SK-N-SH (cell line): Measurements from ENCODE around the gene MC2R. TPM values are rescaled to one million over a fixed set of nuclear protein-coding genes. Genes with fewer than 3 reads are reported as not detected.

Experiments used
- CTCF ChIA-PET: fragments of 300-600, 350-600 bp; formaldehyde crosslinking; extraction: SDS; loops from one replicate; lab custom pipeline; 2021; lab: Yijun Ruan, JAX
- POLR2A ChIA-PET: fragments of 350-600 bp; sonication (Branson Sonifier 250); formaldehyde crosslinking; extraction: SDS; loops from one replicate; lab custom pipeline; 2020; ENCODE audit warnings: antibody characterized with exemption, inconsistent platforms; lab: Yijun Ruan, JAX
- DNase-seq: peaks from one replicate; pipeline ENCODE4 v3.0.0; 2012
- H2AFZ ChIP-seq: fragments of 200-600 bp; sonication (generic); 2 replicates; pipeline ENCODE4 v1.8.1; 2016; ENCODE audit warnings: antibody characterized with exemption, mild to moderate bottlenecking, low read depth
- H3F3A ChIP-seq: fragments of 200-600 bp; sonication (generic); replicated peaks from 2 replicates; pipeline ENCODE3; 2016; ENCODE audit warnings: antibody characterized with exemption, mild to moderate bottlenecking; ENCODE audit not compliant: insufficient read depth
- H3K27ac ChIP-seq, 2 experiments: fragments of 200-500 bp in 1 of 2; fragments of 200-600 bp in 1 of 2; sonication (Bioruptor generic) in 1 of 2; sonication (generic), shearing (Covaris generic) in 1 of 2; 2 replicates each; pipeline versions ENCODE4 v1.5.1 to v1.6.1; 2014 to 2016; ENCODE audit warnings: low read depth in 2 of 2, inconsistent platforms in 1 of 2, low read length in 1 of 2, mild to moderate bottlenecking in 1 of 2, mixed read lengths in 1 of 2
- H3K27me3 ChIP-seq: fragments of 200-600 bp; sonication (generic), shearing (Covaris generic); 2 replicates; pipeline ENCODE4 v1.6.1; 2016; ENCODE audit warnings: mixed run types; ENCODE audit not compliant: insufficient read depth
- H3K36me3 ChIP-seq, 2 experiments: fragments of 200-500 bp in 1 of 2; fragments of 200-600 bp in 1 of 2; sonication (Bioruptor generic) in 1 of 2; sonication (generic) in 1 of 2; replicated peaks in 1 of 2; 2 replicates each; pipeline versions ENCODE3 to v1.5.1; 2014 to 2016; ENCODE audit warnings: low read length in 1 of 2, mild to moderate bottlenecking in 1 of 2; ENCODE audit not compliant: insufficient read depth in 2 of 2, control insufficient read depth in 1 of 2
- H3K4me1 ChIP-seq, 2 experiments: fragments of 200-500 bp in 1 of 2; fragments of 200-600 bp in 1 of 2; sonication (Bioruptor generic) in 1 of 2; sonication (generic), shearing (Covaris generic) in 1 of 2; 2 replicates each; pipeline versions ENCODE4 v1.5.1 to v1.6.1; 2014 to 2016; ENCODE audit warnings: low read depth in 1 of 2, low read length in 1 of 2, mixed run types in 1 of 2; ENCODE audit not compliant: insufficient read depth in 2 of 2, control insufficient read depth in 1 of 2
- H3K4me2 ChIP-seq: fragments of 200-600 bp; sonication (generic), shearing (Covaris generic); 2 replicates; pipeline ENCODE4 v1.6.1; 2017; ENCODE audit warnings: mixed run types
- H3K4me3 ChIP-seq, 2 experiments: fragments of 200-500 bp in 1 of 2; fragments of 200-600 bp in 1 of 2; sonication (Bioruptor generic) in 1 of 2; sonication (generic), shearing (Covaris generic) in 1 of 2; 2 replicates each; pipeline versions ENCODE4 v1.5.1 to v1.8.1; 2014 to 2016; ENCODE audit warnings: low read depth in 2 of 2, inconsistent platforms in 1 of 2, low read length in 1 of 2, mild to moderate bottlenecking in 1 of 2, mixed read lengths in 1 of 2, moderate library complexity in 1 of 2
- H3K79me2 ChIP-seq: fragments of 200-600 bp; sonication (generic); 2 replicates; pipeline ENCODE4 v1.8.1; 2017; ENCODE audit warnings: mild to moderate bottlenecking; ENCODE audit not compliant: insufficient read depth
- H3K9ac ChIP-seq: fragments of 200-600 bp; sonication (generic); 2 replicates; pipeline ENCODE4 v1.6.1; 2017; ENCODE audit warnings: mixed run types
- H3K9me2 ChIP-seq: fragments of 200-600 bp; sonication (generic); 2 replicates; pipeline ENCODE4 v1.6.1; 2017; ENCODE audit warnings: mixed run types
- H3K9me3 ChIP-seq: fragments of 200-600 bp; sonication (generic); 2 replicates; pipeline ENCODE4 v1.6.1; 2017; ENCODE audit warnings: mixed run types, mild to moderate bottlenecking, moderate library complexity
- H4K20me1 ChIP-seq: fragments of 200-600 bp; sonication (generic); 2 replicates; pipeline ENCODE4 v1.6.1; 2017; ENCODE audit warnings: mild to moderate bottlenecking, mixed run types; ENCODE audit not compliant: insufficient read depth
- CHD2 ChIP-seq: fragments of 150-350 bp; IDR thresholded peaks from 2 replicates; pipeline ENCODE4 v1.6.1; 2018; ENCODE audit warnings: low read length; ENCODE audit not compliant: partially characterized antibody
- ELF1 ChIP-seq: IDR thresholded peaks from 2 replicates; pipeline ENCODE4 v1.4.0; 2012
- EP300 ChIP-seq, 2 experiments: IDR thresholded peaks; 2 replicates each; pipeline versions ENCODE4 v1.4.0 to v1.6.1; 2012; ENCODE audit warnings: borderline replicate concordance in 1 of 2, low read depth in 1 of 2, low read length in 1 of 2
- EZH2phosphoT487 ChIP-seq: fragments of 200-600 bp; sonication (generic); IDR thresholded peaks from 2 replicates; pipeline ENCODE4 v1.6.1; 2017; ENCODE audit warnings: low read depth, mixed run types, mild to moderate bottlenecking, antibody characterized with exemption, moderate library complexity, borderline replicate concordance
- FOXM1 ChIP-seq: IDR thresholded peaks from 2 replicates; pipeline ENCODE4 v1.4.0; 2012; ENCODE audit warnings: low read depth, mild to moderate bottlenecking
- JUND ChIP-seq: IDR thresholded peaks from 2 replicates; pipeline ENCODE4 v1.4.0; 2012
- MEF2A ChIP-seq: IDR thresholded peaks from 2 replicates; pipeline ENCODE4 v1.4.0; 2012; ENCODE audit warnings: low read depth, borderline replicate concordance
- MXI1 ChIP-seq: IDR thresholded peaks from 2 replicates; pipeline ENCODE4 v1.6.1; 2012; ENCODE audit warnings: mild to moderate bottlenecking, low read depth, low read length, improper control_type of control experiment
- NFIC ChIP-seq: IDR thresholded peaks from 2 replicates; pipeline ENCODE4 v1.4.0; 2012; ENCODE audit warnings: borderline replicate concordance
- NRF1 ChIP-seq: IDR thresholded peaks from 2 replicates; pipeline ENCODE4 v1.6.1; 2012; ENCODE audit warnings: low read depth, mild to moderate bottlenecking, low read length
- POLR2AphosphoS5 ChIP-seq: IDR thresholded peaks from 2 replicates; pipeline ENCODE4 v1.6.1; 2012; ENCODE audit warnings: low read depth, low read length
- RCOR1 ChIP-seq: fragments of 150-350 bp; IDR thresholded peaks from 2 replicates; pipeline ENCODE4 v1.6.1; 2017; ENCODE audit warnings: antibody characterized with exemption, low read length
- RXRA ChIP-seq: IDR thresholded peaks from 2 replicates; pipeline ENCODE4 v1.4.0; 2012; ENCODE audit warnings: low read depth, mild to moderate bottlenecking, borderline replicate concordance
- SIN3A ChIP-seq: IDR thresholded peaks from 2 replicates; pipeline ENCODE4 v1.6.1; 2012; ENCODE audit warnings: low read depth, mild to moderate bottlenecking, low read length, moderate library complexity, borderline replicate concordance
- TAF1 ChIP-seq: IDR thresholded peaks from 2 replicates; pipeline ENCODE4 v1.6.1; 2012; ENCODE audit warnings: low read depth, mild to moderate bottlenecking, low read length, moderate library complexity, borderline replicate concordance
- USF2 ChIP-seq: fragments of 150-350 bp; IDR thresholded peaks from 2 replicates; pipeline ENCODE4 v1.6.1; 2017; ENCODE audit warnings: antibody characterized with exemption, low read length, low read depth, borderline replicate concordance
- ZBTB33 ChIP-seq: IDR thresholded peaks from 2 replicates; pipeline ENCODE4 v1.4.0; 2012; ENCODE audit warnings: low read depth, borderline replicate concordance
- WGBS: methylation state at CpG from one replicate; pipeline ENCODE4 v1.1.6; 2017; ENCODE audit warnings: low lambda C conversion rate; 5-methylcytosine and 5-hydroxymethylcytosine counted together
- polyA plus RNA-seq, 3 experiments: library from polyadenylated mRNA; depleted of rRNA; stranded (reverse); fragments of >200 nt; gene quantifications; 2 replicates each; pipeline ENCODE4 v1.2.3, GENCODE V29; 2012
- TF ChIP-seq, protein P1 (sequence below): IDR thresholded peaks from 2 replicates; pipeline ENCODE4 v1.4.0; 2012; ENCODE audit warnings: low read depth, borderline replicate concordance
- TF ChIP-seq, protein P2 (sequence below): fragments of 200-600 bp; sonication (generic); IDR thresholded peaks from 2 replicates; pipeline ENCODE4 v1.6.1; 2017; ENCODE audit warnings: antibody characterized with exemption, mild to moderate bottlenecking, moderate library complexity

Gene MC2R
- polyA plus RNA-seq, 1 of the 3 experiments (the other 2 are of a cell fraction): not detected

GRCh38 chr18:13914756-13915155, 580 bp downstream of the MC2R start (continued):
- no peak for TF ChIP-seq ZBTB33
- TF ChIP-seq NFIC: no peak
- no peak for TF ChIP-seq CHD2
- no peak for TF ChIP-seq MXI1
- TF ChIP-seq FOXM1: no peak
- TF ChIP-seq, all 33 proteins: peak for 0

DNA sequence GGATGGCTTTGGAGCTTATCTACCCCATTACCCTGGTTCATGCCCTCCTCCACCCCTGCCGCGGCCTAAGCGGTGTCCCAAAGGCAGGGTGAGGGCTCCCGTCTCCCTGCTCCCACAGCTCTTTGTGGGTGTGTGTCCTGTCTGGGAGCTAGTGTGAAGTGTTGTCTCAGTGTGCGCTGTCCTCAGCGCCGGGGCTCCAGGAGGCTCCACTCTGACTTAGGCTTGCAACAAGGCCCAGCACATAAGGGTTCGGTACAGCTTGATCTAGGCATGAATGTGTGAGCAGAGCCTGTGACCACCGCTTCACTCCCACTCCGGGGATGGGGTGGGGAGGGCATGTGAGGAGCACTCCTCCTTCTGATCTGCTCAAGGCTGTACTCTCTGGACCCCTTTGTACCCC, 1.2 kb downstream of the MC2R start:
- POLR2A ChIA-PET: no interaction called here
- TF ChIP-seq CHD2 (no peak), MEF2A (no peak), USF2 (no peak), EZH2phosphoT487 (no peak), ELF1 (no peak), TAF1 (no peak), JUND (no peak), RXRA (no peak), NRF1 (no peak), EP300 (IDR thresholded peaks at IDR 0.05; ENCODE audit: borderline replicate concordance in 1 of 2, low read depth in 1 of 2, low read length in 1 of 2) (no peak), SIN3A (no peak), FOXM1 (no peak), RCOR1 (no peak), POLR2AphosphoS5 (no peak)
- TF ChIP-seq, protein P1, sequence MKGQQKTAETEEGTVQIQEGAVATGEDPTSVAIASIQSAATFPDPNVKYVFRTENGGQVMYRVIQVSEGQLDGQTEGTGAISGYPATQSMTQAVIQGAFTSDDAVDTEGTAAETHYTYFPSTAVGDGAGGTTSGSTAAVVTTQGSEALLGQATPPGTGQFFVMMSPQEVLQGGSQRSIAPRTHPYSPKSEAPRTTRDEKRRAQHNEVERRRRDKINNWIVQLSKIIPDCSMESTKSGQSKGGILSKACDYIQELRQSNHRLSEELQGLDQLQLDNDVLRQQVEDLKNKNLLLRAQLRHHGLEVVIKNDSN: no peak
- TF ChIP-seq, protein P2, sequence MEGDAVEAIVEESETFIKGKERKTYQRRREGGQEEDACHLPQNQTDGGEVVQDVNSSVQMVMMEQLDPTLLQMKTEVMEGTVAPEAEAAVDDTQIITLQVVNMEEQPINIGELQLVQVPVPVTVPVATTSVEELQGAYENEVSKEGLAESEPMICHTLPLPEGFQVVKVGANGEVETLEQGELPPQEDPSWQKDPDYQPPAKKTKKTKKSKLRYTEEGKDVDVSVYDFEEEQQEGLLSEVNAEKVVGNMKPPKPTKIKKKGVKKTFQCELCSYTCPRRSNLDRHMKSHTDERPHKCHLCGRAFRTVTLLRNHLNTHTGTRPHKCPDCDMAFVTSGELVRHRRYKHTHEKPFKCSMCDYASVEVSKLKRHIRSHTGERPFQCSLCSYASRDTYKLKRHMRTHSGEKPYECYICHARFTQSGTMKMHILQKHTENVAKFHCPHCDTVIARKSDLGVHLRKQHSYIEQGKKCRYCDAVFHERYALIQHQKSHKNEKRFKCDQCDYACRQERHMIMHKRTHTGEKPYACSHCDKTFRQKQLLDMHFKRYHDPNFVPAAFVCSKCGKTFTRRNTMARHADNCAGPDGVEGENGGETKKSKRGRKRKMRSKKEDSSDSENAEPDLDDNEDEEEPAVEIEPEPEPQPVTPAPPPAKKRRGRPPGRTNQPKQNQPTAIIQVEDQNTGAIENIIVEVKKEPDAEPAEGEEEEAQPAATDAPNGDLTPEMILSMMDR: no peak
- TF ChIP-seq, all 33 proteins: peak for 0
- Histone ChIP-seq H3K27me3 (peaks cover 46% of the 10 kb centered on the region; the same call in 1 of the 2 replicates), H3F3A (no peaks in the 10 kb centered on the region), H2AFZ (no peak overlapping the region), H3K4me3 (no peak overlapping the region), H3K27ac (no peak overlapping the region), H3K9me2 (no peaks in the 10 kb centered on the region), H3K4me2 (no peak overlapping the region), H4K20me1 (no peaks in the 10 kb centered on the region), H3K79me2 (no peaks in the 10 kb centered on the region), H3K9me3 (no peaks in the 10 kb centered on the region), H3K4me1 (peaks cover 0 to 5% of the 10 kb centered on the region in 2 experiments; a peak in 1 of 4 replicates), H3K36me3 (no peaks in the 10 kb centered on the region), H3K9ac (no peak overlapping the region)
- WGBS: 3% methylated on average over 5 of the region's 10 CpGs
- CTCF ChIA-PET: no interaction called here
- DNase-seq: no peak
